Measurements from ENCODE around the gene FAM227B.

FAM227B gene

DNA sequence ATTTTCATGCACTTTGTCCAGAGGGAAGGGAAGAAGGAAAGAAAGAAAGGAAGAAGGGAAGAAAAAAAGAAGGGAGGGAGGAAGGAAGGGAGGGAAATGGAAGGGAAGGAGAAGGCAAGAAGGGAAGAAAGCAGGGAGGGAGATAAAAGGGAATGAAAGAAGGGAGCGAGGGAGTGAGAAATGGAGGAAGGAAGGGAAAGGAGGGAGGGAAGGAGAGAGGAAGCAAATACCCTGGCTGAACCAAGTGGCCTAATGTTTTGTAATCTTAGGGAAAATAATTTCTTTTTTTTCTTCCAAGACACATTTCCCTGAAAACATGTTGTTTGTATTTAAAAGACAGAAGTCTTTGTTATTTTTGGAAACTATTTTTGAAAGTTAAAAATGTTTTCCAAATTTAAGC is 36.1 kb upstream of the FAM227B start:
- TF ChIP-seq EZH2 (IDR thresholded peaks at IDR 0.05; ENCODE audit: borderline replicate concordance, low read length) (no peak), CTCF (IDR thresholded peaks at IDR 0.05; ENCODE audit: low read length) (no peak)
- Histone ChIP-seq H3K36me3 (ENCODE audit: insufficient read depth, low read length) (no peaks in the 10 kb centered on the region), H3K4me2 (ENCODE audit: low read length) (no peak overlapping the region), H3F3A (ENCODE audit: insufficient read depth, low read length) (no peaks in the 10 kb centered on the region), H4K20me1 (ENCODE audit: insufficient read depth, low read length) (no peaks in the 10 kb centered on the region), H3K9me3 (ENCODE audit: low read length) (peaks cover 6% of the 10 kb centered on the region; the same call in 1 of the 2 replicates), H3K27ac (ENCODE audit: low read depth, low read length, poor library complexity, severe bottlenecking) (no peak overlapping the region), H3K27me3 (ENCODE audit: insufficient read depth, low read length) (no peaks in the 10 kb centered on the region; the same call in 1 of the 2 replicates), H3K4me3 (ENCODE audit: low read depth, low read length, poor library complexity, severe bottlenecking) (no peak overlapping the region), H2AFZ (ENCODE audit: low read length) (no peak overlapping the region), H3K79me2 (ENCODE audit: insufficient read depth, low read length) (no peaks in the 10 kb centered on the region), H3K4me1 (ENCODE audit: insufficient read depth, low read length, severe bottlenecking) (no peaks in the 10 kb centered on the region), H3K9ac (ENCODE audit: low read length) (no peak overlapping the region), H3K9me2 (ENCODE audit: low read depth, low read length) (no peaks in the 10 kb centered on the region; the same call in 1 of the 2 replicates)

DNA sequence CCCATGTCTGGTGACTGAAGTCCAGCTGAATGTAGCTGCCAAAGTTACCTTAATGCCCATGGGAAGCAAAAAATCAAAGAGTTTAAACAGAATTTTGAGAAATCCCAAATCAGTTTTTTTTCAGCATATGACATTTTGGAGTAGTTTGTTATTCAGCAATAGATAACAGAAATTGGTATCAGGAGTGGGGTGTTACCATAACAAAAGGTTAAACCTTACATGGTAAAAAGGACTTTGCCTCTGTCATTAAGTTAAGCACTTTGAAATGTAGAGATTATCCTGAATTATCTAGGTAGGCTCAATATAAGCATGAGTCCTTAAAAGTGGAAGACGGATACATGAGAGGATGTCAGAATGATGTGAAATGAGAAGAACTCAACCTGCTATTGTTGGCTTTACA is 32.3 kb upstream of the FAM227B start:
- no peaks in the 10 kb centered on the region for H3F3A ChIP-seq (ENCODE audit: insufficient read depth, low read length)
- H3K4me3 ChIP-seq (ENCODE audit: low read depth, low read length, poor library complexity, severe bottlenecking), result no peak overlapping the region
- no peak overlapping the region for H3K4me2 ChIP-seq (ENCODE audit: low read length)
- H3K4me1 ChIP-seq (ENCODE audit: insufficient read depth, low read length, severe bottlenecking), result no peaks in the 10 kb centered on the region
- H3K27me3 ChIP-seq (ENCODE audit: insufficient read depth, low read length), result no peaks in the 10 kb centered on the region; the same call in 1 of the 2 replicates
- no peak overlapping the region for H2AFZ ChIP-seq (ENCODE audit: low read length)
- no peaks in the 10 kb centered on the region; the same call in 1 of the 2 replicates for H3K9me2 ChIP-seq (ENCODE audit: low read depth, low read length)
- no peaks in the 10 kb centered on the region for H3K79me2 ChIP-seq (ENCODE audit: insufficient read depth, low read length)
- H3K27ac ChIP-seq (ENCODE audit: low read depth, low read length, poor library complexity, severe bottlenecking), result no peak overlapping the region
- TF ChIP-seq CTCF (IDR thresholded peaks at IDR 0.05; ENCODE audit: low read length) (no peak), EZH2 (IDR thresholded peaks at IDR 0.05; ENCODE audit: borderline replicate concordance, low read length) (no peak)
- no peaks in the 10 kb centered on the region for H4K20me1 ChIP-seq (ENCODE audit: insufficient read depth, low read length)
- no peaks in the 10 kb centered on the region for H3K36me3 ChIP-seq (ENCODE audit: insufficient read depth, low read length)
- H3K9me3 ChIP-seq (ENCODE audit: low read length), result peaks cover 6% of the 10 kb centered on the region; the same call in 1 of the 2 replicates
- H3K9ac ChIP-seq (ENCODE audit: low read length), result no peak overlapping the region

- H3K9me3 ChIP-seq (ENCODE audit: low read length), result peaks cover 6% of the 10 kb centered on the region; the same call in 1 of the 2 replicates
Observed at GRCh38 chr15:49650676-49651075, 30.1 kb upstream of the FAM227B start.

More at GRCh38 chr15:49650676-49651075, 30.1 kb upstream of the FAM227B start:
- H3K27me3 ChIP-seq (ENCODE audit: insufficient read depth, low read length), result no peaks in the 10 kb centered on the region; the same call in 1 of the 2 replicates
- H3K27ac ChIP-seq (ENCODE audit: low read depth, low read length, poor library complexity, severe bottlenecking), result no peak overlapping the region
- H3K4me1 ChIP-seq (ENCODE audit: insufficient read depth, low read length, severe bottlenecking), result no peaks in the 10 kb centered on the region
- no peak overlapping the region for H3K4me2 ChIP-seq (ENCODE audit: low read length)
- no peaks in the 10 kb centered on the region for H3K9me2 ChIP-seq (ENCODE audit: low read depth, low read length)
- no peak for TF ChIP-seq EZH2 (IDR thresholded peaks at IDR 0.05; ENCODE audit: borderline replicate concordance, low read length)
- no peak for TF ChIP-seq CTCF (IDR thresholded peaks at IDR 0.05; ENCODE audit: low read length)
- no peak overlapping the region for H3K9ac ChIP-seq (ENCODE audit: low read length)
- no peaks in the 10 kb centered on the region for H3F3A ChIP-seq (ENCODE audit: insufficient read depth, low read length)
- no peaks in the 10 kb centered on the region for H3K79me2 ChIP-seq (ENCODE audit: insufficient read depth, low read length)
- H3K4me3 ChIP-seq (ENCODE audit: low read depth, low read length, poor library complexity, severe bottlenecking), result no peak overlapping the region
- H3K36me3 ChIP-seq (ENCODE audit: insufficient read depth, low read length), result no peaks in the 10 kb centered on the region
- H2AFZ ChIP-seq (ENCODE audit: low read length), result no peak overlapping the region
- no peaks in the 10 kb centered on the region for H4K20me1 ChIP-seq (ENCODE audit: insufficient read depth, low read length)

Measured in OCI-LY1 (cell line).